Keratinocyte (primary cell): ENCODE measurements around the gene GYG2.

Experiments used
- CTCF ChIP-seq, 3 experiments: IDR thresholded peaks in 1 of 3; conservative IDR thresholded peaks in 1 of 3; optimal IDR thresholded peaks in 1 of 3; 2 replicates in 2 of 3; 3 replicates in 1 of 3; pipeline versions ENCODE3 to v1.5.1; 2011; ENCODE audit warnings: low read length in 3 of 3, mild to moderate bottlenecking in 3 of 3, moderate library complexity in 2 of 3, control low read depth in 1 of 3, inconsistent platforms in 1 of 3; ENCODE audit not compliant: insufficient read depth in 2 of 3; ENCODE audit errors: extremely low read depth in 1 of 3
- EZH2 ChIP-seq: IDR thresholded peaks from one replicate; pipeline ENCODE4 v1.6.1; 2012; ENCODE audit warnings: inconsistent platforms, mild to moderate bottlenecking, low read length, moderate library complexity

- TF ChIP-seq CTCF (optimal IDR thresholded peaks at IDR 0.05 in 1 of 3, IDR thresholded peaks at IDR 0.05 in 1 of 3, conservative IDR thresholded peaks at IDR 0.05 in 1 of 3; ENCODE audit: extremely low read depth in 1 of 3, insufficient read depth in 2 of 3, low read length in 3 of 3): no peak
- no peak for TF ChIP-seq EZH2
Observed at GRCh38 chrX:2901367-2902036, 72.8 kb downstream of the GYG2 start.
